SIG-M5 (cell line): ENCODE results near the gene RND2.
"Not testable (repeated sequence)": the region's sequence is repeated elsewhere in the genome, so short reads cannot be mapped to it uniquely, and the experiment has no call there.

Experiments used
- DNase-seq: peaks from one replicate; lab custom pipeline; 2025; lab: John Stamatoyannopoulos, UW

RND2 gene, protein sequence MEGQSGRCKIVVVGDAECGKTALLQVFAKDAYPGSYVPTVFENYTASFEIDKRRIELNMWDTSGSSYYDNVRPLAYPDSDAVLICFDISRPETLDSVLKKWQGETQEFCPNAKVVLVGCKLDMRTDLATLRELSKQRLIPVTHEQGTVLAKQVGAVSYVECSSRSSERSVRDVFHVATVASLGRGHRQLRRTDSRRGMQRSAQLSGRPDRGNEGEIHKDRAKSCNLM

GRCh38 chr17:43024407-43025289, at the start of gene RND2:
Gene RND2 (plus strand): TSS chr17:43025231. CDS start chr17:43025348, 117 bp downstream.
- DNase-seq: peak; percentile 90

DNA sequence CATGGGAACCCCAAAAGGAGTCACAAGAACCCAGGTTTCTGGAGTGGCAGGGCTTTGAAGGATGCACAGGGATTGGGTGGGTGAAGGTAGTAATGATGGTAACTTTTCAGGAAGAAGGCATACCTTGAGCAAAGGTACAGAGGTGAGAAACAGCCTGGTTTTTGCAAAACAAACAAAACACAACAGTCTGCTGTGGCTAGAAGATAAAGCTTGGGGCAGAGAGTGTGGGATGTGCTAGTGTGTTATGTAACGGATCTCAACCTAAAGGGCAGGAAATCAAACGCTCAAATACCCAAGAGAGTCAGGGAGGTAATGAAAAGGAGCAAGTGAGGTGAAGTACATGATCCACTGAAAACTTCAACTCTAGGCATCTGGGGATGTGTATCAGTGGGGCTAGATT, 49.8 kb upstream of the RND2 start:
- no peak for DNase-seq

- not testable (repeated sequence) for DNase-seq
Measured at GRCh38 chr17:42975701-42976100, 49.3 kb upstream of the RND2 start.

GRCh38 chr17:42979511-42980273, 45.3 kb upstream of the RND2 start, which contains the start of gene PTGES3L:
Gene PTGES3L (minus strand): TSS chr17:42980080. CDS start chr17:42980053, 27 bp downstream.
- DNase-seq: no peak

DNA sequence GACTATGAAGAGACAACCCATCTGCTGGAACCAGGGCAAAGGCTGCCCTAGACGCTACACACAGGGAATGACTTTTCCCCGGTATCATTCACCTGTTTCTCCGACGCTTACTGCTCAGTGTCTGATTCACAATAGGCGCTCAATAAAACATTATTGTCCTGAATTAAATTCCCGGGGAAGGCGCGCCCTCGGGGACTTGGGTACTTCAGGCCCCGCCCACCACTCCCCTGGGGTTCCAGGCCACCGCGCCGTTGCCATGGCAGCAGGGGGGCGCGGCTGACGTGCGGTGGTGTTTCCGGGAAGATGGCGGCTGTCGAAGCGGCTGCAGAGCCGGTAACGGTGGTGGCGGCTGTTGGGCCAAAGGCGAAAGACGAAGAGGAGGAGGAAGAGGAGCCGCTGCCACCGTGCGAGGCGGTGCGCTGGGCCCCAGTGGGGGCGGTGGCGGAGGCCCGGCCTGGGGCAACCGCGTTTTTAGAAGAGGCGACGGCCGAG, 44.7 kb upstream of the RND2 start, which contains the start of gene RUNDC1:
TSS of gene RUNDC1 (plus strand) at position 292 of the 492 bp plus-strand sequence. CDS start at position 304, 12 bp downstream.
- DNase-seq: no peak

DNA sequence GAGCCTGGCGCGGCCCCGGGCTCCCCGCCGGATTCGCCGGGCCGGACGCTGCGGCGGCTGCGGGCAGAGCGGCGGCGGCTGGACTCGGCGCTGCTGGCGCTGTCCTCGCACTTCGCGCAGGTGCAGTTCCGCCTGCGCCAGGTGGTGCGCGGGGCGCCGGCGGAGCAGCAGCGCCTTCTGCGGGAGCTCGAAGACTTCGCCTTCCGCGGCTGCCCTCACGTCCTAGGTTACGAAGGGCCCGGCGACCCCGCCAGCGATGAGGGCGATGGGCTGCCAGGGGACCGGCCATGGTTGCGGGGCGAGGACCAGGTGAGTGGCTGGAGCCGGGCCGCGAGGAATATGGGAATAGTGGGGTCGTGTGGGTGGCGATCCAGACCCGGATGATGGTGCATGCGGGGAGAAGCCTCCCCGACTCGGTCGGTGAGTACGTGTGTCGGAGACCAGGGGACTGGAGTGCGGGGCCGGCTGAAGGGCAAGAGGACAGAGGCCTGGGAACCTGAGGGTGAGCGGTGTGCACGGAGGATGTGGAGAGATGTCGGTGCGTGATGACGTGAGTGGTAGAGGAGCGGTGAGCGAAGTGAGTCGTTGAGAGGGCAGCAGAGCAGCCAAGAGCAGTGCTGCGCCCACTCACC, 44.1 kb upstream of the RND2 start:
- peak; percentile 13 for DNase-seq

DNA sequence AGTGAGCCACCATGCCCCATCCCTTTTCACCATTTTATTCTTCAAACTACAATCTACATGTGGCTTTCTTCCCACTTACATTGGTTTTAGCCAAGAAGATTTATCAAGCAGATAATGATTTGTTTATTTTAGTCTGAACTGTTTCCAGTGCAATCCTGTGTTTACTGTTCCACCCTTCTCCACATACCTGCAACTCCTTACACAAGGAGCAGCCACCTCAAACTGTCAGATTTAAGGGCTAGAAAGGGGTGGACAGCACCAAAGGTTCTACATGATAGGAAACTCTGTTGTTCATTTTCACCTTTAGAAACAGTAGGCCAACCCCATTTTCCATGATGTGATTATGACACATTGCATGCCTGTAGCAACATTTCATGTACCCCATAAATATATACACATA, 42.8 kb upstream of the RND2 start:
- no peak for DNase-seq

DNA sequence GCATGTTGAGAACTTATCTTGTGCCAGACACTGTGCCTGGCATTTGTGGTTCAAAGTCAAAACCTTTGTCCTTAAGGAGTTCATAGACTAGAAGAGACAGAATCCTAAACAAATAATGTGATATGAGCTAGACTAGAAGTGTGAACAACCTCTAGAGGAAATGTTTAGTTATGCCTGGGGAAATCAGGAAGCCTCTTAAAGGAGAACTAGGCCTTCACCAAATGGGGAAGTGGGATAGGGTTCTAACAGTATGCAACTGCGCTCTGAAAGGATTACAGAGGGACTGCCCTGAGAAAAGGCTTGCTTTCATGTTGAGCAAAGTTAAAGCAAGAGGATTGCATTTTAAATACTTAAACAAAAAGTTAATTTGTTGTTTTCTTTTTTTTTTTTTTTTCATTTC, 39.8 kb upstream of the RND2 start:
- peak; percentile 71 for DNase-seq

DNA sequence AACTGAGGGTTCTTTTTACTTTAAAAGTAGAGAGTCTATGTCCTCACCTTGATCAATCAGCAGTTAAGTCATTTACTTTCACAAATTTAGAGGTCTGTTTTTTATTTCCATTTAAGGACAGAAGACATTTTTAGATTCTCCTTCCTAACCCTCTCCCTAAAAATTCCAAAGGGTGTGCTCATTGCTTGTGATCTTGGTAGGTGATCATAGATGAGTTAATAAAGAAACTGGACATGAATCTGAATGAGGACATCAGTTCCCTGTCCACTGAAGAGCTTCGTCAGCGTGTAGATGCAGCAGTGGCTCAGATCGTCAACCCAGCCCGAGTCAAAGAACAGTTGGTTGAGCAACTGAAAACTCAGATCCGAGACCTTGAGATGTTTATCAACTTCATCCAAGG, 35.9 kb upstream of the RND2 start:
- no peak for DNase-seq

DNA sequence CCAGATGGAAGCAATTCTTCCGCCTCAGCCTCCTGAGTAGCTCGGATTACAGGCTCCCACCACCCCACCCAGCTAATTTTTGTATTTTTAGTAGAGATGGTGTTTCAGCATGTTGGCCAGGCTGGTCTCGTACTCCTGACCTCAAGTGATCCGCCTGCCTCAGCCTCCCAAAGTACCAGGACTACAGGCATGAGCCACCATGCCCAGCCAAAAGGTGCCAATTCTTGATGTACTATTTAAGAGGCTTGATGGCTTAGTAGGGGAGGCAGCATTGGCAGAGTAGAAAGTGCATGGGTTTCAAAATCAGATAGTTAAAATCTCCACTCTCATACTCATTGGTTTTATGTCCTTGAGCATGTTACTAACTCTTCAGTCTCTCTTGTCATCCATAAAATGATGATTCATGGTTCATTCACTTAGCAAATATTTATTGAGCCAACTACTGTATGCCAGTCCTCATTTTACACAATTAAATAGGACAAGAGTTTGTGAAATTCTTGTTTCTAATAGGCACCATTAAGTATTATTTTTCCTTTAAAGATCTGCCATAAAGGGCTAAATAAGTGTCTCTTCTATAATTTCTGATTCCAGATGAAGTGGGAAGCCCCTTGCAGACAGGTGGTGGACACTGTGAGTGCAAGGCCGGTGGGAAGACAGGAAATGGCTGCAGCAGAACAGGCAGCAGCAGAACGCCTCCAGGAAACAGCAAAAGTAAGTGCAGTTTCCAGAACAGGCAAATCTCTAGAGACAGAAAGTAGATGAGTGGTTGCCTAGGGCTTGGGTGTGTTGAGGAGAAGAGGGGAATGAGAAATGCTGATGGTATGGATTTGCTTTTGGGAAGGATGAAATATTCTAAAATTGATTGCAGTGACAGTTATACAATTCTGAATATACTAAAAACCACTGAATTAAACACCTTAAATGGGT, 35.0 kb upstream of the RND2 start:
- DNase-seq: no peak

GRCh38 chr17:42991471-42991870, 33.6 kb upstream of the RND2 start:
- DNase-seq: no peak

DNA sequence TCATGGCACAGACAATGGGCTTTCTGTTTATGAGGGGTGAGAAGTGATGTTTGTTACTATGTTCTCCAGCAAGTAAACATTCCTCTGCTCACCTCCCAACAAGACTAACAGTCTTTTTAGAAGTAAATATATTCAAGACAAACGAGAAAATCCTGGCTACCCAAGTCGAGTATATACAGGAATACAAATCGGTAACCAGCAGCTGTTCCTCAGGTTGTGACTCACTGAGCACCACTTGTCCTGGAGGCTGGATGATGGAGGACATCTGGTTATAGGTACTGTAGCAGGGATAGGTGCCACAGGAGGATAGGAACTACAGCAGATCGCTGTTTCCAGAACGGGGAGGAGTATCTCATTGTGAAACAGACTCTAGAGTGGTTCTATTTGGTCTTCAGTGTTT, 32.2 kb upstream of the RND2 start:
- DNase-seq: no peak

- not testable (repeated sequence) for DNase-seq
Measured at GRCh38 chr17:42993913-42994312, 31.1 kb upstream of the RND2 start.

DNA sequence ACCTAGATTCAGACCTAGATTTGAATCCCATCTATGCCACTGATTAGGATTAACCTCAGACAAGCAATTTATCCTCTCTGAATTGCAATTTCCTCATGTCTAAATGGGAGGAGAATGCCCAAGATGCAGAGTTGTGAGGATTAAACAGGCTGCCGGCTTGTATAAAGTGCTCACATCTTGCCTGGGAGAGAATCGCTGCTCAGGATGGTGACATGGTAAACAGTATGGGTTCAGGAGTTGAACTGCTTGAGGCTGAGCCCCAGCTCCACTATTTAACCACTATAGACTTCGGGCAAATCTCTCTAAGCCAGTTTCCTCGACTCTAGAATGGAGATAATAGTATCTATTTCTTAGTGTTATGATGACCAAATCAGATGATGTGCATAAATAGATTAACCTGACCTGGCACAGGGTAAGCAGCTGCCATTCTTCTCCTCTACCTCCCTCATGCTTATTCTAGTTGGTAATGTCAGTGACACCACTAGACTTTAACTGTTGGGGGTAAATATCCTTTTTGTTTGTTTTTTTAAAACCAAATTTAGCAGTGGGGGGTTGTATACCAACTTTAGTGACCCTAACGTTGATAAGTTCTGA, 27.5 kb upstream of the RND2 start:
- DNase-seq: no peak

DNA sequence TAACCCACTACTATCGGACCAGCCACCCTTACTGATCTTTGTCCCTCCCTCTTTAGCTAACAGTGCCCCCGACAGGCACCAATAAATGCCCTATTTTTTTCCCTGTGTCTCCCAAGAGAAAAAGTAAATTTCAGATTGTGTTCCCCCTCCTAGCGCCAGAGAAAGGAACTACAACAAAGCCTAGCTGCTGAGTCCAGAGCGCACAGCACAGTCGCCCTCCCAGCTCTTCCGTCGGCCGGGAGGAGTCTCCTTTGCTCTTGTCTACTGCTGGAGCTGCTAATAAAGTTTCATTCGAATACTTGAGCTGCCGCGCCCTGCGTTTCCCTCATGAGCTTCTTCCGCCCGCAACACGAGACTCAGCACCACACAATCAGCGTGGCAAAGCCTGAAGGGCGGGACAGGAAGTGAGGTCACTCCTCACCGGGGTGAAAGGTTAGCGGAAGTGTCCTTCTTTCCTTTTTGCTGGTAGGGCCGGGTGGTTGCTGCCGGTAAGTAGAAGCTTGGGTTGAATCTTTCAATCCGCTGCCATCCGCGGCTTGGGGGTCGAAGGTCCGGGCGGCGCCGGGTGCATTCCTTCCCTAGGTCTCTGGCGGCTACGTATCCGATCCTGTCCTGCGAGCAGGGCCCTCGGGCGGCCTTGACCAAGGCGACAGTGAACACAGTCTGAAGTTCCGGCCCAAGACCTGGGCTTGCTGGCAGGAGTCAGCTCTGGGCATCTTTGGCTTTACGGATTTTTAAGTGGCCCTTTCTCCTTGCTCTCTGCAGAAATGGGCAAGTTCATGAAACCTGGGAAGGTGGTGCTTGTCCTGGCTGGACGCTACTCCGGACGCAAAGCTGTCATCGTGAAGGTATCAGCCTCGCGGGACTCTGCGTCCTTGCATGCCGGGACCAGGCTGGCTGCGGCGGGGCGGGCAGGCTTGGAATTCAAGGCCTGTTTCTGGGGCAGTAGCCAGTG, 26.8 kb upstream of the RND2 start, which contains the start of gene RPL27:
TSS of gene RPL27 (plus strand) at position 436 of the 955 bp plus-strand sequence. CDS start at position 768, 332 bp downstream.
- peak; percentile 99 for DNase-seq

- no peak for DNase-seq
Measured at GRCh38 chr17:42999003-42999525, 26.0 kb upstream of the RND2 start.

GRCh38 chr17:43000894-43001293, 24.1 kb upstream of the RND2 start:
- DNase-seq: not testable (repeated sequence)

- DNase-seq: no peak
Measured at GRCh38 chr17:43003542-43004172, 21.4 kb upstream of the RND2 start.
